H1 (cell line): ENCODE results near the gene ADCK2. TPM values are rescaled to one million over a fixed set of nuclear protein-coding genes. Genes with fewer than 3 reads are reported as not detected.

Experiments used
- CEBPB ChIP-seq: IDR thresholded peaks from 2 replicates; pipeline ENCODE4 v1.6.1; 2012; ENCODE audit warnings: low read depth, low read length
- JUN ChIP-seq: IDR thresholded peaks from 2 replicates; pipeline ENCODE4 v1.6.1; 2011; ENCODE audit warnings: low read depth, mild to moderate bottlenecking, improper control_type of control experiment, low read length
- RFX5 ChIP-seq: IDR thresholded peaks from 2 replicates; pipeline ENCODE4 v1.6.1; 2011; ENCODE audit warnings: low read depth, low read length, improper control_type of control experiment, borderline replicate concordance
- ZNF274 ChIP-seq: IDR thresholded peaks from 2 replicates; pipeline ENCODE4 v1.7.0; 2012; ENCODE audit warnings: low read length, borderline replicate concordance; ENCODE audit errors: extremely low read depth
- polyA plus RNA-seq, 7 experiments: library from polyadenylated mRNA; depleted of rRNA in 3 of 7; stranded (reverse) in 5 of 7; unstranded in 2 of 7; fragments of >200 nt in 5 of 7; fragments of 200-250 nt in 2 of 7; gene quantifications; 1 replicate in 5 of 7; 2 replicates in 1 of 7; 4 replicates in 1 of 7; pipeline versions ENCODE4 v1.2.1 to v1.2.3, GENCODE V29; 2011 to 2013; ENCODE audit warnings: missing spikeins in 2 of 7, mixed read lengths in 2 of 7
- total RNA-seq: library from RNA; stranded (reverse); fragmentation: NEBNext Ultra II Directional; extraction: Animal tissue kit (Norgen Biotek cat#: 25700); gene quantifications from 2 replicates; pipeline ENCODE4 v1.2.1, GENCODE V29; 2021

The ADCK2 gene
- total and polyA plus RNA-seq, 2 of the 8 experiments (the other 6 are each of a cell fraction or from before 2014, with no cell fraction given), result 6.9 to 11.7 TPM

DNA sequence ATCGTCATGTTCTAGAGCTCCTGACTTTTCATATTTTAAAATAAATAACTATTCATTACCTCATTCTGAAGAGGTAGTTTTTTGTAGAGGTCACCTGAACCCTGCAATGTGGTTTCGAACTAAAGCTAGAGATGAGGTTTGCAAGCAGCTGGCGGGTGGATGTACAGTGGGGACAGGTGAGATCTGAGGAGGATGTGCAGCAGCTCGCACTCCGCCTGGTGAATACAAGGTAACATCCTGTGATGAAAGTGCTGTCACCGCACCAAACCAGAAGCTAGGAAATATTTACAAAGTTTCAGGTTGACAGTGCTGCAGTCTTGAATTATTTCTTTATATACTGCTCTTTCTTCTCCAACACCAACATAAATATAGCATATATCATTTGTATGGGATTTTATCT lies 50.3 kb downstream of the ADCK2 start (continued):
- TF ChIP-seq RFX5 (no peak), ZNF274 (no peak), JUN (no peak), CEBPB (no peak)
- TF ChIP-seq, all 59 proteins: peak for 0
